H9 (cell line): ENCODE data around the gene PDGFRB. TPM values are rescaled to one million over a fixed set of nuclear protein-coding genes. Genes with fewer than 3 reads are reported as not detected.

Source experiments
- DNase-seq: peaks from one replicate; pipeline ENCODE4 v3.0.0-alpha.2; 2017
- H2AFZ ChIP-seq: one replicate; pipeline ENCODE4 v1.6.1; 2013; ENCODE audit warnings: mild to moderate bottlenecking, low read length, control low read depth, moderate library complexity
- H2AK5ac ChIP-seq: 2 replicates; pipeline ENCODE4 v1.6.1; 2013; ENCODE audit warnings: low read length, control low read depth, mixed read lengths; ENCODE audit not compliant: insufficient read length
- H2BK120ac ChIP-seq: one replicate; pipeline ENCODE4 v1.6.1; 2013; ENCODE audit warnings: low read depth, mild to moderate bottlenecking, low read length, control low read depth, inconsistent platforms; ENCODE audit not compliant: poor library complexity, severe bottlenecking
- H2BK12ac ChIP-seq: 2 replicates; pipeline ENCODE4 v1.6.1; 2013; ENCODE audit warnings: low read length, control low read depth, mixed read lengths, low read depth; ENCODE audit not compliant: insufficient read length
- H2BK15ac ChIP-seq: 2 replicates; pipeline ENCODE4 v1.6.1; 2013; ENCODE audit warnings: low read depth, low read length, control low read depth
- H2BK20ac ChIP-seq: one replicate; pipeline ENCODE4 v1.6.1; 2013; ENCODE audit warnings: low read depth, mild to moderate bottlenecking, low read length, control low read depth, inconsistent platforms; ENCODE audit not compliant: poor library complexity, severe bottlenecking
- H2BK5ac ChIP-seq: 2 replicates; pipeline ENCODE4 v1.6.1; 2013; ENCODE audit warnings: low read length, control low read depth, mixed read lengths; ENCODE audit not compliant: insufficient read length
- H3K14ac ChIP-seq: 2 replicates; pipeline ENCODE4 v1.6.1; 2013; ENCODE audit warnings: low read length, control low read depth; ENCODE audit not compliant: insufficient read depth
- H3K18ac ChIP-seq: 2 replicates; pipeline ENCODE4 v1.6.1; 2013; ENCODE audit warnings: low read depth, mild to moderate bottlenecking, mixed read lengths, low read length, control low read depth; ENCODE audit not compliant: insufficient read length
- H3K23ac ChIP-seq: 2 replicates; pipeline ENCODE4 v1.6.1; 2013; ENCODE audit warnings: low read length, control low read depth, mixed read lengths, low read depth; ENCODE audit not compliant: insufficient read length
- H3K23me2 ChIP-seq: 2 replicates; pipeline ENCODE4 v1.6.1; 2013; ENCODE audit warnings: low read depth, mild to moderate bottlenecking, mixed read lengths, low read length, control low read depth; ENCODE audit not compliant: insufficient read length, poor library complexity, severe bottlenecking
- H3K27ac ChIP-seq: 2 replicates; pipeline ENCODE4 v1.5.1; 2013; ENCODE audit warnings: low read length, control low read depth, mixed read lengths, low read depth; ENCODE audit not compliant: insufficient read length
- H3K27me3 ChIP-seq: 2 replicates; pipeline ENCODE4 v1.6.1; 2013; ENCODE audit warnings: low read length, control low read depth, inconsistent platforms; ENCODE audit not compliant: insufficient read depth
- H3K4ac ChIP-seq: 2 replicates; pipeline ENCODE4 v1.6.1; 2013; ENCODE audit warnings: low read depth, mild to moderate bottlenecking, control low read depth, inconsistent platforms, low read length, moderate library complexity
- H3K4me1 ChIP-seq: 2 replicates; pipeline ENCODE4 v1.6.1; 2013; ENCODE audit warnings: low read length, control low read depth, inconsistent platforms; ENCODE audit not compliant: insufficient read depth
- H3K4me2 ChIP-seq: 2 replicates; pipeline ENCODE4 v1.6.1; 2013; ENCODE audit warnings: low read length, control low read depth, mixed read lengths; ENCODE audit not compliant: insufficient read length, insufficient read depth
- H3K56ac ChIP-seq: 2 replicates; pipeline ENCODE4 v1.6.1; 2013; ENCODE audit warnings: low read depth, mild to moderate bottlenecking, mixed read lengths, low read length, control low read depth; ENCODE audit not compliant: insufficient read length
- H3K79me1 ChIP-seq: 2 replicates; pipeline ENCODE4 v1.6.1; 2013; ENCODE audit warnings: low read depth, mild to moderate bottlenecking, moderate library complexity, low read length, control low read depth, inconsistent platforms; ENCODE audit not compliant: insufficient read depth, poor library complexity, severe bottlenecking
- H3K79me2 ChIP-seq: 2 replicates; pipeline ENCODE4 v1.6.1; 2013; ENCODE audit warnings: low read length, control low read depth, inconsistent platforms; ENCODE audit not compliant: insufficient read depth
- H3K9ac ChIP-seq: 2 replicates; pipeline ENCODE4 v1.6.1; 2013; ENCODE audit warnings: low read length, control low read depth, mixed read lengths; ENCODE audit not compliant: insufficient read length; ENCODE audit errors: extremely low read depth
- H3K9me3 ChIP-seq: one replicate; pipeline ENCODE4 v1.6.1; 2013; ENCODE audit warnings: low read depth, low read length, inconsistent platforms; ENCODE audit not compliant: control insufficient read depth
- H3T11ph ChIP-seq: one replicate; pipeline ENCODE4 v1.6.1; 2013; ENCODE audit warnings: mild to moderate bottlenecking, low read length, control low read depth, inconsistent platforms
- H4K20me1 ChIP-seq: one replicate; pipeline ENCODE4 v1.6.1; 2013; ENCODE audit not compliant: control insufficient read depth, insufficient read length, insufficient read depth
- H4K5ac ChIP-seq: 2 replicates; pipeline ENCODE4 v1.6.1; 2013; ENCODE audit warnings: low read depth, mild to moderate bottlenecking, mixed read lengths, low read length, control low read depth; ENCODE audit not compliant: insufficient read length
- H4K8ac ChIP-seq: replicated peaks from 2 replicates; pipeline ENCODE4 v1.6.1; 2013; ENCODE audit warnings: low read length, control low read depth, mixed read lengths, low read depth; ENCODE audit not compliant: insufficient read length
- H4K91ac ChIP-seq: 2 replicates; pipeline ENCODE4 v1.6.1; 2013; ENCODE audit warnings: low read depth, mild to moderate bottlenecking, moderate library complexity, mixed read lengths, low read length, control low read depth; ENCODE audit not compliant: insufficient read length
- H3K27ac Mint-ChIP-seq, 3 experiments: 2 replicates in 2 of 3; 3 replicates in 1 of 3; pipeline ENCODE4 v1.8.0; 2020 to 2021; ENCODE audit warnings: mixed read lengths in 3 of 3, mild to moderate bottlenecking in 1 of 3, moderate library complexity in 1 of 3
- H3K27me3 Mint-ChIP-seq: 2 replicates; pipeline ENCODE4 v1.8.0; 2021; ENCODE audit warnings: low read depth, mild to moderate bottlenecking, moderate library complexity, mixed read lengths
- H3K36me3 Mint-ChIP-seq, 3 experiments: 2 replicates in 2 of 3; 3 replicates in 1 of 3; pipeline ENCODE4 v1.8.0; 2020 to 2021; ENCODE audit warnings: low read depth in 3 of 3, mixed read lengths in 3 of 3; ENCODE audit not compliant: insufficient read depth in 1 of 3
- H3K4me1 Mint-ChIP-seq, 2 experiments: 2 replicates each; pipeline ENCODE4 v1.8.0; 2020; ENCODE audit warnings: mixed read lengths in 2 of 2
- H3K4me3 Mint-ChIP-seq, 2 experiments: 2 replicates in 1 of 2; 3 replicates in 1 of 2; pipeline ENCODE4 v1.8.0; 2020 to 2021; ENCODE audit warnings: mild to moderate bottlenecking in 2 of 2, mixed read lengths in 2 of 2, moderate library complexity in 1 of 2
- H3K9me3 Mint-ChIP-seq, 2 experiments: 2 replicates in 1 of 2; 3 replicates in 1 of 2; pipeline ENCODE4 v1.8.0; 2020; ENCODE audit warnings: mild to moderate bottlenecking in 2 of 2, mixed read lengths in 2 of 2, moderate library complexity in 1 of 2
- CTCF ChIP-seq: fragments of 200-600 bp; sonication (generic); conservative IDR thresholded peaks from 3 replicates; pipeline ENCODE4 v1.8.0; 2021; ENCODE audit warnings: antibody characterized with exemption, mild to moderate bottlenecking
- WGBS: extraction: QIAGEN DNeasy Blood & Tissue Kit; methylation state at CpG from one replicate; pipeline ENCODE4 v1.1.7; 2013; ENCODE audit warnings: missing lambda C conversion rate, low lambda C conversion rate, mixed read lengths; ENCODE audit not compliant: insufficient read length; ENCODE audit errors: extremely low coverage; 5-methylcytosine and 5-hydroxymethylcytosine counted together
- total RNA-seq: library from RNA; stranded (reverse); gene quantifications from 2 replicates; pipeline ENCODE4 v1.2.1, GENCODE V29; 2021

PDGFRB gene
- total RNA-seq, 1 experiment from 2014 or later: 2.2 TPM

- H3K4me1 ChIP-seq: peaks cover 4% of the 10 kb centered on the region
- H3K9ac ChIP-seq: no peak overlapping the region
- no peak overlapping the region for H2BK20ac ChIP-seq
Measured at GRCh38 chr5:150158170-150158949, 2.7 kb upstream of the PDGFRB start.

More at GRCh38 chr5:150158170-150158949, 2.7 kb upstream of the PDGFRB start:
- Mint-ChIP-seq H3K36me3 (no peaks in the 10 kb centered on the region; a peak in 1 of 7 replicates), H3K4me3 (no peak overlapping the region), H3K4me1 (peaks cover 27 to 40% of the 10 kb centered on the region in 2 experiments), H3K27ac (no peak overlapping the region), H3K9me3 (no peaks in the 10 kb centered on the region; a peak in 1 of 5 replicates), H3K27me3 (peaks cover 50% of the 10 kb centered on the region)
- Histone ChIP-seq H3K4me2 (no peak overlapping the region), H2BK12ac (no peak overlapping the region), H3K56ac (no peak overlapping the region), H3K27ac (no peak overlapping the region), H3K23me2 (peaks cover 5% of the 10 kb centered on the region), H3K79me2 (no peaks in the 10 kb centered on the region), H2BK5ac (no peak overlapping the region), H2AFZ (no peak overlapping the region), H2AK5ac (no peak overlapping the region), H3K27me3 (no peaks in the 10 kb centered on the region; the same call in 1 of the 2 replicates), H4K8ac (no peak overlapping the region), H3K4ac (no peak overlapping the region), H3K9me3 (no peaks in the 10 kb centered on the region), H3K18ac (no peak overlapping the region), H4K5ac (no peak overlapping the region), H3K14ac (no peak overlapping the region), H3T11ph (no peak overlapping the region), H4K20me1 (no peaks in the 10 kb centered on the region), H3K79me1 (no peaks in the 10 kb centered on the region), H4K91ac (no peak overlapping the region), H2BK15ac (no peak overlapping the region), H3K23ac (no peak overlapping the region), H2BK120ac (no peak overlapping the region)
- no peak for DNase-seq
- no peak for TF ChIP-seq CTCF
- WGBS: no CpG with 5 or more reads among the region's 12 CpGs
